ENCODE data around the gene DNAJC12.
A peak's percentile ranks its signal among the peaks of the same experiment; 100 is the strongest.

The DNAJC12 gene

DNA sequence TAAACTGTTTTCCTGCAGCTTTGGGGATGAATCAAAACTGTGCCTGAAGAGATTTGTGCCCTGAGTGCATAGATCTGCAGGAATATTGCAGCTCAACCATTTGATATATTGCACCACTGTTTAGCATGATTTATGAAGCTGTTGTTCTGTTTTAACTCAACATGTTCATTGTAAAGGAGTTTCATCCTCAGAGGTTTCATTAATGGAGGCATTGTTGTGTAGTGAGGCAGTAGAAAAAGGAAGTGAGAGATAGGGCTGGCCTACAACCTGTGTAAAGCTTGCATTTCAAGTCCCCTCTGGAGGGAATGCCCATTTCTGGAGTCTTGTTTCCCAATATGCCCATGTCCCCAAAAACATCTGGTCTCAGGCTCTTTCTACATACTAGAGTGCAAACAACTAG, 67.5 kb downstream of the DNAJC12 start:
- H3K9me3 ChIP-seq (replicated peaks; ENCODE audit: insufficient read depth, low read length), result no peaks in the 10 kb centered on the region
- peaks cover 36% of the 10 kb centered on the region for H3K4me1 ChIP-seq (ENCODE audit: low read length)
- DNase-seq, result no peak
- H3K27ac ChIP-seq (ENCODE audit: low read length), result peak overlapping the region; percentile 44; the same call in 1 of the 2 replicates
- H2AFZ ChIP-seq (ENCODE audit: low read length), result peak overlapping the region; percentile 14
- H3K79me2 ChIP-seq (ENCODE audit: low read length), result no peaks in the 10 kb centered on the region
- no peaks in the 10 kb centered on the region for H3K27me3 ChIP-seq (replicated peaks; ENCODE audit: insufficient read depth, low read length)
- no peaks in the 10 kb centered on the region for H3K9me2 ChIP-seq (replicated peaks; ENCODE audit: insufficient read depth, low read length)
- H3K4me2 ChIP-seq (ENCODE audit: low read depth, low read length), result peak overlapping the region; percentile 37; the same call in 1 of the 2 replicates
- peaks cover 9% of the 10 kb centered on the region; the same call in 1 of the 2 replicates for H3F3A ChIP-seq (ENCODE audit: insufficient read depth, low read length)
- H4K20me1 ChIP-seq (ENCODE audit: insufficient read depth, low read length), result no peaks in the 10 kb centered on the region
- H3K4me3 ChIP-seq (ENCODE audit: low read length), result no peak overlapping the region
- no peaks in the 10 kb centered on the region for H3K36me3 ChIP-seq (replicated peaks; ENCODE audit: insufficient read depth, low read length)
- TF ChIP-seq EZH2phosphoT487 (IDR thresholded peaks at IDR 0.05; ENCODE audit: low read length) (no peak), EZH2 (optimal IDR thresholded peaks at IDR 0.05; ENCODE audit: low read depth, low read length) (no peak)
- TF ChIP-seq, protein P1, sequence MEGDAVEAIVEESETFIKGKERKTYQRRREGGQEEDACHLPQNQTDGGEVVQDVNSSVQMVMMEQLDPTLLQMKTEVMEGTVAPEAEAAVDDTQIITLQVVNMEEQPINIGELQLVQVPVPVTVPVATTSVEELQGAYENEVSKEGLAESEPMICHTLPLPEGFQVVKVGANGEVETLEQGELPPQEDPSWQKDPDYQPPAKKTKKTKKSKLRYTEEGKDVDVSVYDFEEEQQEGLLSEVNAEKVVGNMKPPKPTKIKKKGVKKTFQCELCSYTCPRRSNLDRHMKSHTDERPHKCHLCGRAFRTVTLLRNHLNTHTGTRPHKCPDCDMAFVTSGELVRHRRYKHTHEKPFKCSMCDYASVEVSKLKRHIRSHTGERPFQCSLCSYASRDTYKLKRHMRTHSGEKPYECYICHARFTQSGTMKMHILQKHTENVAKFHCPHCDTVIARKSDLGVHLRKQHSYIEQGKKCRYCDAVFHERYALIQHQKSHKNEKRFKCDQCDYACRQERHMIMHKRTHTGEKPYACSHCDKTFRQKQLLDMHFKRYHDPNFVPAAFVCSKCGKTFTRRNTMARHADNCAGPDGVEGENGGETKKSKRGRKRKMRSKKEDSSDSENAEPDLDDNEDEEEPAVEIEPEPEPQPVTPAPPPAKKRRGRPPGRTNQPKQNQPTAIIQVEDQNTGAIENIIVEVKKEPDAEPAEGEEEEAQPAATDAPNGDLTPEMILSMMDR (IDR thresholded peaks at IDR 0.05; ENCODE audit: low read length), result no peak
- no peak overlapping the region; the same call in 1 of the 2 replicates for H3K9ac ChIP-seq (ENCODE audit: low read length)

DNA sequence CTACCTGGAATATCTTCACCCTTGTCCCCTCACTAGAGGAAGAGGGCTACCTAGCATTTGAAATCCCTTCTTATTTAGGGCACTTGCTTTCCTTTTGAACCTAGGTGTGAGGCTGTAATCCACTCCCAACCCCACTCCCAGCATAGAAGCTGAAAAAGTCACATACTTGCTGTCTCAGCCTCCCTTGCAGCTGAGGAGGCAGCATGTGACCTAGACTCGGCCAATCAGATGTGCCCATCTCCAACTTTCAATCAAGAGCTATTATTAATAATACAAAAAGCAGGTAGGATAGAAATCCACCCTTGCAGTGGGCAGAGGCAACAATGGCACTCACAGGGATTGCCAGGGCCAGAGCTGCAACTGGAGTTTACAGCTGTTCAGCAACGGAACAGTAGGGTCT, 70.7 kb downstream of the DNAJC12 start:
- no peak for DNase-seq
- no peak overlapping the region for H3K27ac ChIP-seq (ENCODE audit: low read length)
- no peak overlapping the region for H3K9ac ChIP-seq (ENCODE audit: low read length)
- no peaks in the 10 kb centered on the region for H3K36me3 ChIP-seq (replicated peaks; ENCODE audit: insufficient read depth, low read length)
- no peaks in the 10 kb centered on the region for H3K9me3 ChIP-seq (replicated peaks; ENCODE audit: insufficient read depth, low read length)
- peaks cover 22% of the 10 kb centered on the region for H3K4me1 ChIP-seq (ENCODE audit: low read length)
- TF ChIP-seq, protein P1 (IDR thresholded peaks at IDR 0.05; ENCODE audit: low read length), result no peak
- no peak for TF ChIP-seq EZH2 (optimal IDR thresholded peaks at IDR 0.05; ENCODE audit: low read depth, low read length)
- no peak for TF ChIP-seq EZH2phosphoT487 (IDR thresholded peaks at IDR 0.05; ENCODE audit: low read length)
- no peak overlapping the region for H3K4me2 ChIP-seq (ENCODE audit: low read depth, low read length)
- no peak overlapping the region for H3K4me3 ChIP-seq (ENCODE audit: low read length)
- no peaks in the 10 kb centered on the region for H4K20me1 ChIP-seq (ENCODE audit: insufficient read depth, low read length)
- no peak overlapping the region for H2AFZ ChIP-seq (ENCODE audit: low read length)
- H3K79me2 ChIP-seq (ENCODE audit: low read length), result no peaks in the 10 kb centered on the region
- no peaks in the 10 kb centered on the region for H3K27me3 ChIP-seq (replicated peaks; ENCODE audit: insufficient read depth, low read length)
- H3K9me2 ChIP-seq (replicated peaks; ENCODE audit: insufficient read depth, low read length), result no peaks in the 10 kb centered on the region
- H3F3A ChIP-seq (ENCODE audit: insufficient read depth, low read length), result peaks cover 23% of the 10 kb centered on the region

DNA sequence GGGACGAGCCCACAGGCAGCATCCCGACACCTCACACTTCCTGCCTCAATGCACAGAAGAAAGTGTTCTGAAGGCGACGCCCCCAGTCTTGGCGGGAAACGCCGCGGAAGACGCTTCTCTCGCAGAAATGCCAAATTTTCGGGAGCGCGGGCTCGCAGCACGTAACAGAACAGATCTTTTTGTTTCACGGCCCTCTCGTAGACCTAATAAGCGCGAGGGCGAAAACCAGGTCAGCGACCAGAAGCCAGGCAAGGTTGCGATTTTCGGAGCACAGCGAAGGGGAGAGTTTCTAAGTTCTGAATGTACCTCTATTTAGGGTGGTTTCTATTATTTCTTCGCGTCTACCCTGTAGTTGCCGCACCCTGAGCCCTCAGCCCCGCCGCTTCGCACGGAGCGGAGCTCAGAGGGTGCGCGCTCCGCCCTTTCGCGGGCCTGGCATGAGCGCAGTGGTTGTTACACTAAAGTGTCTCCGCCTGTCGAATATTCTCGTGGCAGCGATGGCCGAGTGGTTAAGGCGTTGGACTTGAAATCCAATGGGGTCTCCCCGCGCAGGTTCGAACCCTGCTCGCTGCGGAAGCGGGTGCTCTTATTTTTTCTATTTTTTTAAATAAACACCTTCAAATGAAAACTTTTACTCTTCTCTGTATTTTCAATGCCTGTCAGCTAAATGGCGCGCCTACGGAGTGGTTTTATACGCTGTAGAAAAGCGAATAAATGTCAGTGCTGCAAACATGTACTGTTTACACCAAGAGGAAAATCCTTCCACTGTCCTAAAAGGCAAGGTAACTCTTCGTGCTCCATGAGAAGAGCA, 73.8 kb downstream of the DNAJC12 start:
- no peaks in the 10 kb centered on the region for H3K79me2 ChIP-seq (ENCODE audit: low read length)
- no peaks in the 10 kb centered on the region for H3K9me3 ChIP-seq (replicated peaks; ENCODE audit: insufficient read depth, low read length)
- peak overlapping the region; percentile 89 for H3K9ac ChIP-seq (ENCODE audit: low read length)
- peak overlapping the region; percentile 91 for H3K4me2 ChIP-seq (ENCODE audit: low read depth, low read length)
- TF ChIP-seq EZH2 (optimal IDR thresholded peaks at IDR 0.05; ENCODE audit: low read depth, low read length) (no peak), EZH2phosphoT487 (IDR thresholded peaks at IDR 0.05; ENCODE audit: low read length) (no peak)
- TF ChIP-seq, protein P1 (IDR thresholded peaks at IDR 0.05; ENCODE audit: low read length), result no peak
- no peaks in the 10 kb centered on the region; the same call in 1 of the 2 replicates for H3K4me1 ChIP-seq (ENCODE audit: low read length)
- H3K9me2 ChIP-seq (replicated peaks; ENCODE audit: insufficient read depth, low read length), result no peaks in the 10 kb centered on the region
- H3K27ac ChIP-seq (ENCODE audit: low read length), result peak overlapping the region; percentile 94
- H2AFZ ChIP-seq (ENCODE audit: low read length), result peak overlapping the region; percentile 98
- H3K27me3 ChIP-seq (replicated peaks; ENCODE audit: insufficient read depth, low read length), result no peaks in the 10 kb centered on the region
- H3K4me3 ChIP-seq (ENCODE audit: low read length), result peak overlapping the region; percentile 98
- H3F3A ChIP-seq (ENCODE audit: insufficient read depth, low read length), result peaks cover 14% of the 10 kb centered on the region
- no peaks in the 10 kb centered on the region for H3K36me3 ChIP-seq (replicated peaks; ENCODE audit: insufficient read depth, low read length)
- peak; percentile 98 for DNase-seq
- H4K20me1 ChIP-seq (ENCODE audit: insufficient read depth, low read length), result no peaks in the 10 kb centered on the region
